GM12878 (cell line): ENCODE data around the gene PALD1. TPM values are rescaled to one million over a fixed set of nuclear protein-coding genes. Genes with fewer than 3 reads are reported as not detected.

ENCODE experiments used
- ATAC-seq: fragments of 200-7000 bp; cut with Tn5 transposase; 3 replicates; pipeline ENCODE4 v1.9.1; 2020; ENCODE audit warnings: mild to moderate bottlenecking, moderate library complexity
- BruUV-seq: library from RNA; stranded (reverse); fragments of 400-500 nt; replicated peaks from 2 replicates; lab custom pipeline; 2021; lab: Mats Ljungman, UMichigan
- CTCF ChIA-PET: fragments of 300-600 bp; sonication (Branson Sonifier 250); formaldehyde crosslinking; extraction: SDS; loops from one replicate; lab custom pipeline; 2021; ENCODE audit warnings: inconsistent platforms; lab: Yijun Ruan, JAX
- POLR2A ChIA-PET: fragments of 350-600 bp; formaldehyde crosslinking; extraction: SDS; loops from one replicate; lab custom pipeline; 2021; ENCODE audit warnings: inconsistent platforms; lab: Charles Lee
- RAD21 ChIA-PET: fragments of 300-600 bp; sonication (Branson Sonifier 250); formaldehyde crosslinking; loops from one replicate; lab custom pipeline; 2023; ENCODE audit warnings: antibody characterized with exemption; ENCODE audit not compliant: unreplicated experiment; lab: Charles Lee
- SMC1A ChIA-PET: fragments of 300-600 bp; sonication (Branson Sonifier 250); formaldehyde crosslinking; loops from one replicate; lab custom pipeline; 2023; ENCODE audit not compliant: unreplicated experiment, uncharacterized antibody; lab: Charles Lee
- DNase-seq: peaks from one replicate; pipeline ENCODE4 v3.0.0-alpha.2; 2011; ENCODE audit warnings: low read depth, low spot score
- FAIRE-seq: peaks from 3 replicates; lab custom pipeline; 2011; peaks lifted over from hg19 to GRCh38; lab: Jason Lieb, UNC
- H2AFZ ChIP-seq: 2 replicates; pipeline ENCODE4 v1.6.0; 2011; ENCODE audit warnings: low read depth, low read length, control low read depth; ENCODE audit not compliant: control insufficient read depth
- H3K27ac ChIP-seq: 2 replicates; pipeline ENCODE4 v1.5.1; 2011; ENCODE audit warnings: control low read depth; ENCODE audit not compliant: control insufficient read depth, insufficient read depth
- H3K27me3 ChIP-seq, 2 experiments: replicated peaks in 1 of 2; 2 replicates each; pipeline versions ENCODE4 v1.6.0 to v1.6.1; 2011; ENCODE audit warnings: low read length in 1 of 2; ENCODE audit not compliant: control insufficient read depth in 2 of 2, insufficient read depth in 2 of 2
- H3K36me3 ChIP-seq, 2 experiments: 2 replicates each; pipeline ENCODE4 v1.5.1; 2011; ENCODE audit warnings: low read length in 1 of 2; ENCODE audit not compliant: control insufficient read depth in 2 of 2, insufficient read depth in 2 of 2
- H3K4me1 ChIP-seq: 2 replicates; pipeline ENCODE4 v1.6.1; 2011; ENCODE audit warnings: mild to moderate bottlenecking, low read length, moderate library complexity, mixed read lengths; ENCODE audit not compliant: control insufficient read depth, insufficient read depth
- H3K4me2 ChIP-seq: 2 replicates; pipeline ENCODE4 v1.6.0; 2011; ENCODE audit warnings: control low read depth; ENCODE audit not compliant: control insufficient read depth, insufficient read depth
- H3K4me3 ChIP-seq: fragments of 200-600 bp; sonication (generic); 2 replicates; pipeline ENCODE4 v1.5.1; 2016
- H3K79me2 ChIP-seq: 2 replicates; pipeline ENCODE4 v1.6.0; 2011; ENCODE audit warnings: low read length; ENCODE audit not compliant: control insufficient read depth, insufficient read depth
- H3K9ac ChIP-seq: 2 replicates; pipeline ENCODE4 v1.8.0; 2011; ENCODE audit warnings: low read length, control low read depth, mixed read lengths; ENCODE audit not compliant: control insufficient read depth, insufficient read depth
- H3K9me3 ChIP-seq: replicated peaks from 3 replicates; pipeline ENCODE4 v1.5.1; 2011; ENCODE audit warnings: mild to moderate bottlenecking, low read length; ENCODE audit not compliant: control insufficient read depth, insufficient read depth
- H4K20me1 ChIP-seq: 2 replicates; pipeline ENCODE4 v1.6.0; 2011; ENCODE audit not compliant: control insufficient read depth, insufficient read depth
- BACH1 ChIP-seq: fragments of 450-650 bp; IDR thresholded peaks from 2 replicates; pipeline ENCODE4 v1.6.1; 2017; ENCODE audit warnings: mild to moderate bottlenecking, borderline replicate concordance
- PAX8 ChIP-seq: fragments of 450-650 bp; IDR thresholded peaks from 2 replicates; pipeline ENCODE4 v1.6.1; 2017; ENCODE audit warnings: mild to moderate bottlenecking, moderate library complexity
- PML ChIP-seq: IDR thresholded peaks from 2 replicates; pipeline ENCODE4 v1.6.1; 2012; ENCODE audit warnings: low read length, inconsistent platforms
- POU2F2 ChIP-seq: IDR thresholded peaks from 3 replicates; pipeline ENCODE4 v1.6.1; 2011; ENCODE audit warnings: low read depth, mild to moderate bottlenecking, low read length, borderline replicate concordance
- SMC3 ChIP-seq: IDR thresholded peaks from 2 replicates; pipeline ENCODE4 v1.6.1; 2011; ENCODE audit warnings: low read length, improper control_type of control experiment, borderline replicate concordance
- SREBF1 ChIP-seq: IDR thresholded peaks from 2 replicates; pipeline ENCODE4 v1.6.1; 2012; ENCODE audit warnings: mild to moderate bottlenecking, low read length
- ZNF217 ChIP-seq: fragments of 450-650 bp; IDR thresholded peaks from 2 replicates; pipeline ENCODE4 v1.6.1; 2017; ENCODE audit warnings: antibody characterized with exemption, mild to moderate bottlenecking
- ZZZ3 ChIP-seq: IDR thresholded peaks from 2 replicates; pipeline ENCODE4 v1.6.1; 2011; ENCODE audit warnings: low read depth; ENCODE audit not compliant: control insufficient read depth, insufficient read length
- WGBS: methylation state at CpG from one replicate; pipeline ENCODE4 v1.1.6; 2016; ENCODE audit warnings: low lambda C conversion rate; ENCODE audit not compliant: insufficient replicate concordance, insufficient coverage; ENCODE audit errors: missing lambda C conversion rate; 5-methylcytosine and 5-hydroxymethylcytosine counted together
- in situ Hi-C: fragments of 300-500 bp; cut with MboI; formaldehyde crosslinking; loops from 9 replicates; pipeline ENCODE4 v1.14.3; 2018; ENCODE audit warnings: mixed read lengths
- intact Hi-C: fragments of 100-400 bp; cut with micrococcal nuclease; formaldehyde crosslinking; loops from one replicate; pipeline ENCODE4 v1.14.2; 2022; ENCODE audit not compliant: unreplicated experiment
- polyA plus RNA-seq, 11 experiments: library from polyadenylated mRNA; depleted of rRNA in 4 of 11; unstranded in 6 of 11; stranded (reverse) in 5 of 11; fragments of >200 nt; fragmentation: Nextera tagmentation in 4 of 11; fragmentation: Illumina TruSeq in 1 of 11; extraction: Ambion mirVana in 4 of 11; extraction: Trizol in 1 of 11; gene quantifications; 1 replicate in 1 of 11; 2 replicates in 10 of 11; pipeline versions ENCODE4 v1.2.1 to v1.2.3, GENCODE V29; 2011 to 2016; ENCODE audit warnings: inconsistent platforms in 2 of 11, missing spikeins in 2 of 11, low read depth in 1 of 11
- total RNA-seq, 4 experiments: library from RNA; depleted of rRNA in 3 of 4; stranded (reverse); fragments of >200 nt in 3 of 4; fragmentation: Illumina TruSeq in 1 of 4; extraction: Trizol in 1 of 4; gene quantifications; 2 replicates each; pipeline versions ENCODE4 v1.2.1 to v1.2.3, GENCODE V29; 2013 to 2021
- TF ChIP-seq, protein P1 (sequence below): fragments of 450-650 bp; IDR thresholded peaks from 2 replicates; pipeline ENCODE4 v1.6.1; 2017; ENCODE audit warnings: low read depth, mild to moderate bottlenecking, moderate library complexity
- TF ChIP-seq, protein P2 (sequence below): IDR thresholded peaks from 2 replicates; pipeline ENCODE4 v1.6.1; 2011; ENCODE audit warnings: low read depth, low read length, improper control_type of control experiment, borderline replicate concordance
- TF ChIP-seq, protein P3 (sequence below): fragments of 450-650 bp; IDR thresholded peaks from 2 replicates; pipeline ENCODE4 v1.6.1; 2018; ENCODE audit warnings: mild to moderate bottlenecking, low read depth, moderate library complexity; ENCODE audit not compliant: partially characterized antibody
- TF ChIP-seq, protein P4 (sequence below): IDR thresholded peaks from 2 replicates; pipeline ENCODE4 v1.6.1; 2011; ENCODE audit warnings: mild to moderate bottlenecking, low read depth, low read length, moderate library complexity; ENCODE audit not compliant: insufficient replicate concordance
- TF ChIP-seq, protein P5 (sequence below): fragments of 450-650 bp; IDR thresholded peaks from 2 replicates; pipeline ENCODE4 v1.6.1; 2017; ENCODE audit warnings: mild to moderate bottlenecking

The PALD1 gene
- total and polyA plus RNA-seq, 10 of the 15 experiments (the other 5 are each of a cell fraction or from before 2014, with no cell fraction given), result 0.43 to 20.9 (median 9.0) TPM

DNA sequence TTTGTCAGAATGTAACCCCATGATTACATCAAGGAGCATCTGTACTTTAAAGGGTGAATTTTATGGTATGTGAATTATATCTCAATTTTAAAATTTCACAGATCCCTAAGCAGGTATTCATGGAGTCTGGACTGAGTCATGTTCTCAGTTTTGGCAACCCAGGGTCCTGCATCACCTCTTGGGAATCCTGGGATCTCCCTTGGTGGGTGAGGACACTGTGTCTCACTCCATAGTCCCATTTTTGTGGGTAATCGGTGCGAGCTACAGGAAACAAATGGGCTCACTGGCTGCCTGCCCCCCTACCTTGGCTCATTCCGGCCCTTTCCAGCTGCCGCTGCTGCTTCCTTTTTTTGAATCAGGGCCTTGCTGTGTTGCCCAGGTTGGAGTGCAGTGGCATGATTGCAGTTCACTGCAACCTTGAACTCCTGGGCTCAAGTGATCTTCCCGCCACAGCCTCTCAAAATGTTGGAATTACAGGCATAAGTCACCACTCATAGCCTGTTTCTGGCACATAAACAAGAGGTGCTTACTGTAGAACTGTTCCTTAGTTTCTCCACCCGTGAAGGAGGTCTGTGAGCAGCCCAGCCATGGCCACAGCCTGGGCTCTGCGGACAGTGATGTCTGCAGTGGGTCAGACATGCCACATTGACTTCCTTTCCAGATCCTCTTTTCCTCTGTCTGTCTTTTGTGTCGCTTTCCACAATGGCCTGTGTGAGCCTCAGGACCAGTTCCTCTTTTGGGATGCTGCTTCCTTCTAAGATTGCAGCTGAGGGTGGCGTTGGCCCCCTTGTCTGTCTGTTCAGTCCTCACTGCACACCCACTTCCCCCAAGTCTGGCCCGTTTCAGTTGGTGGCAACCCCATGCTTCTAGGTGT is 14.5 kb downstream of the PALD1 start:
- Histone ChIP-seq H3K4me3 (peak overlapping the region; percentile 48; the same call in 1 of the 2 replicates), H3K4me1 (peaks cover 56% of the 10 kb centered on the region), H2AFZ (no peak overlapping the region), H3K9ac (no peak overlapping the region; the same call in 1 of the 2 replicates), H4K20me1 (no peaks in the 10 kb centered on the region), H3K9me3 (no peaks in the 10 kb centered on the region), H3K36me3 (no peaks in the 10 kb centered on the region; a peak in 1 of 4 replicates), H3K27me3 (no peaks in the 10 kb centered on the region), H3K79me2 (peaks cover 26% of the 10 kb centered on the region), H3K4me2 (peak overlapping the region; percentile 83), H3K27ac (peak overlapping the region; percentile 89)
- SMC1A ChIA-PET, result interaction anchor here (0.6 to 2.6 kb wide), 9 partner anchors 12 to 325 kb away, joined by 3 to 24 read pairs (median 7); partner anchors contain the start of gene PALD1
- RAD21 ChIA-PET, result interaction anchor here (1.0 to 3.1 kb wide), 6 partner anchors 13 to 271 kb away, joined by 3 to 27 read pairs (median 6); partner anchors contain the start of gene PALD1
- BruUV-seq, result no TSS peak
- ATAC-seq, result peak; percentile 58
- intact Hi-C loops, result no loop called here
- CTCF ChIA-PET, result interaction anchor here (1.0 to 2.6 kb wide), 6 partner anchors 9 to 66 kb away, joined by 3 to 8 read pairs (median 5); no protein-coding TSS in a partner anchor
- DNase-seq, result no peak
- POLR2A ChIA-PET, result interaction anchor here (0.7 to 4.5 kb wide), 5 partner anchors 14 to 96 kb away, joined by 3 to 38 read pairs (median 5); partner anchors contain the start of genes EIF4EBP2 and PALD1
- in situ Hi-C loops, result no loop called here
- 51% methylated on average over 10 of the region's 10 CpGs for WGBS
- FAIRE-seq, result no peak
- TF ChIP-seq SREBF1 (no peak), PAX8 (no peak), PML (no peak), ZNF217 (no peak), SMC3 (no peak), BACH1 (no peak), POU2F2 (0 out of 3 replicates have a peak, but pooled peaks have one; percentile 20), ZZZ3 (no peak)
- TF ChIP-seq, protein P1, sequence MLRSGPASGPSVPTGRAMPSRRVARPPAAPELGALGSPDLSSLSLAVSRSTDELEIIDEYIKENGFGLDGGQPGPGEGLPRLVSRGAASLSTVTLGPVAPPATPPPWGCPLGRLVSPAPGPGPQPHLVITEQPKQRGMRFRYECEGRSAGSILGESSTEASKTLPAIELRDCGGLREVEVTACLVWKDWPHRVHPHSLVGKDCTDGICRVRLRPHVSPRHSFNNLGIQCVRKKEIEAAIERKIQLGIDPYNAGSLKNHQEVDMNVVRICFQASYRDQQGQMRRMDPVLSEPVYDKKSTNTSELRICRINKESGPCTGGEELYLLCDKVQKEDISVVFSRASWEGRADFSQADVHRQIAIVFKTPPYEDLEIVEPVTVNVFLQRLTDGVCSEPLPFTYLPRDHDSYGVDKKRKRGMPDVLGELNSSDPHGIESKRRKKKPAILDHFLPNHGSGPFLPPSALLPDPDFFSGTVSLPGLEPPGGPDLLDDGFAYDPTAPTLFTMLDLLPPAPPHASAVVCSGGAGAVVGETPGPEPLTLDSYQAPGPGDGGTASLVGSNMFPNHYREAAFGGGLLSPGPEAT, result peak; percentile 55
- TF ChIP-seq, protein P2, sequence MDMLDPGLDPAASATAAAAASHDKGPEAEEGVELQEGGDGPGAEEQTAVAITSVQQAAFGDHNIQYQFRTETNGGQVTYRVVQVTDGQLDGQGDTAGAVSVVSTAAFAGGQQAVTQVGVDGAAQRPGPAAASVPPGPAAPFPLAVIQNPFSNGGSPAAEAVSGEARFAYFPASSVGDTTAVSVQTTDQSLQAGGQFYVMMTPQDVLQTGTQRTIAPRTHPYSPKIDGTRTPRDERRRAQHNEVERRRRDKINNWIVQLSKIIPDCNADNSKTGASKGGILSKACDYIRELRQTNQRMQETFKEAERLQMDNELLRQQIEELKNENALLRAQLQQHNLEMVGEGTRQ, result no peak
- TF ChIP-seq, protein P3, sequence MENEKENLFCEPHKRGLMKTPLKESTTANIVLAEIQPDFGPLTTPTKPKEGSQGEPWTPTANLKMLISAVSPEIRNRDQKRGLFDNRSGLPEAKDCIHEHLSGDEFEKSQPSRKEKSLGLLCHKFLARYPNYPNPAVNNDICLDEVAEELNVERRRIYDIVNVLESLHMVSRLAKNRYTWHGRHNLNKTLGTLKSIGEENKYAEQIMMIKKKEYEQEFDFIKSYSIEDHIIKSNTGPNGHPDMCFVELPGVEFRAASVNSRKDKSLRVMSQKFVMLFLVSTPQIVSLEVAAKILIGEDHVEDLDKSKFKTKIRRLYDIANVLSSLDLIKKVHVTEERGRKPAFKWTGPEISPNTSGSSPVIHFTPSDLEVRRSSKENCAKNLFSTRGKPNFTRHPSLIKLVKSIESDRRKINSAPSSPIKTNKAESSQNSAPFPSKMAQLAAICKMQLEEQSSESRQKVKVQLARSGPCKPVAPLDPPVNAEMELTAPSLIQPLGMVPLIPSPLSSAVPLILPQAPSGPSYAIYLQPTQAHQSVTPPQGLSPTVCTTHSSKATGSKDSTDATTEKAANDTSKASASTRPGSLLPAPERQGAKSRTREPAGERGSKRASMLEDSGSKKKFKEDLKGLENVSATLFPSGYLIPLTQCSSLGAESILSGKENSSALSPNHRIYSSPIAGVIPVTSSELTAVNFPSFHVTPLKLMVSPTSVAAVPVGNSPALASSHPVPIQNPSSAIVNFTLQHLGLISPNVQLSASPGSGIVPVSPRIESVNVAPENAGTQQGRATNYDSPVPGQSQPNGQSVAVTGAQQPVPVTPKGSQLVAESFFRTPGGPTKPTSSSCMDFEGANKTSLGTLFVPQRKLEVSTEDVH, result no peak
- TF ChIP-seq, protein P4, sequence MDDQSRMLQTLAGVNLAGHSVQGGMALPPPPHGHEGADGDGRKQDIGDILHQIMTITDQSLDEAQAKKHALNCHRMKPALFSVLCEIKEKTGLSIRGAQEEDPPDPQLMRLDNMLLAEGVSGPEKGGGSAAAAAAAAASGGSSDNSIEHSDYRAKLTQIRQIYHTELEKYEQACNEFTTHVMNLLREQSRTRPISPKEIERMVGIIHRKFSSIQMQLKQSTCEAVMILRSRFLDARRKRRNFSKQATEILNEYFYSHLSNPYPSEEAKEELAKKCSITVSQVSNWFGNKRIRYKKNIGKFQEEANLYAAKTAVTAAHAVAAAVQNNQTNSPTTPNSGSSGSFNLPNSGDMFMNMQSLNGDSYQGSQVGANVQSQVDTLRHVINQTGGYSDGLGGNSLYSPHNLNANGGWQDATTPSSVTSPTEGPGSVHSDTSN, result no peak
- TF ChIP-seq, protein P5, sequence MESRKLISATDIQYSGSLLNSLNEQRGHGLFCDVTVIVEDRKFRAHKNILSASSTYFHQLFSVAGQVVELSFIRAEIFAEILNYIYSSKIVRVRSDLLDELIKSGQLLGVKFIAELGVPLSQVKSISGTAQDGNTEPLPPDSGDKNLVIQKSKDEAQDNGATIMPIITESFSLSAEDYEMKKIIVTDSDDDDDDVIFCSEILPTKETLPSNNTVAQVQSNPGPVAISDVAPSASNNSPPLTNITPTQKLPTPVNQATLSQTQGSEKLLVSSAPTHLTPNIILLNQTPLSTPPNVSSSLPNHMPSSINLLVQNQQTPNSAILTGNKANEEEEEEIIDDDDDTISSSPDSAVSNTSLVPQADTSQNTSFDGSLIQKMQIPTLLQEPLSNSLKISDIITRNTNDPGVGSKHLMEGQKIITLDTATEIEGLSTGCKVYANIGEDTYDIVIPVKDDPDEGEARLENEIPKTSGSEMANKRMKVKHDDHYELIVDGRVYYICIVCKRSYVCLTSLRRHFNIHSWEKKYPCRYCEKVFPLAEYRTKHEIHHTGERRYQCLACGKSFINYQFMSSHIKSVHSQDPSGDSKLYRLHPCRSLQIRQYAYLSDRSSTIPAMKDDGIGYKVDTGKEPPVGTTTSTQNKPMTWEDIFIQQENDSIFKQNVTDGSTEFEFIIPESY, result no peak
